ENCODE results near the gene MIB2.

Gene MIB2
- long read RNA-seq, partial matches to known transcripts, result 1 of 6 reads
- long read RNA-seq, other reads (novel, unspliced or antisense), result 1 of 6 reads

DNA sequence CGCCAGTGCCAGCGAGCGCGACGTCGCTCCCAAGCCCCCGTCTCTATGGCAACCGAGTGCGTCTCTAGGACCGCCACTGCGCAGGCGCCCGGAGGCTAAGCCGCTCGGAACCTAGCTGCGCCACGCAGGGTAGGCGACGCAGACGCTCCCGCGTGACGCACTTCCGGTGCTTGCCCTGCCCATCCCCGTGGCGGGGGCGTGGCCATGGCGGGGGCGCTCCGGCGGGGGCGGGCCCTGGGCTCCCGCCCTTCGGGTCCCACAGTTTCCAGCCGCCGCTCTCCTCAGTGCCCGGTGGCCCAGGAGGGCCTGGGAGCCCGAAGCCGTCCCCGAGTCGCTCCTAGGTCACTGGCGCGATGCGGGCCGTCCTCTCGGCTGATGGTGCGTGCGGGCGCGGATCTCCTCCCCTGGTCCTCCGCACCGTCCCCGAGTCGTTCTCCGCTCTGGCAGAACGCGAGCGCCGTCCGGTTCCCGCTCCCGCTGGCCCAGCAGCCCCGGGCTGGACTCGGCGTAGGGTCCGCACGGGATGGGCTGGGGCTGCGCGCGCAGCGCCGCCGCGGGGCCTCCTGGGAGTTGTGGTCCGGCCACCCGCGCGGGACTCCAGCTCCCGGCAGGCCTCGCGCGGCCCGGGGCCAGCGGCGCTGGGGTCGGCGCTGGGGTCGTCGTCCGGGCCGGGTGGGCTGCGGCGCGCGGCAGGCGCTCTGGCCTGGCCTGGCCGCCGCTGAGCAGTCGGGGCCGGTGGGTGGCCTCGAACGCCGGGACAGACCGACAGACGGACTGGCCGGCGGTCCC, at the start of gene MIB2:
Gene MIB2, plus strand, starts transcription at position 245 of the 789 bp plus-strand sequence. CDS start 7,953 bp downstream, outside the sequence.
- peak; percentile 97 to 98 for DNase-seq (ENCODE audit: low read depth in 1 of 2, low spot score in 1 of 2)
- TF ChIP-seq, protein P1, sequence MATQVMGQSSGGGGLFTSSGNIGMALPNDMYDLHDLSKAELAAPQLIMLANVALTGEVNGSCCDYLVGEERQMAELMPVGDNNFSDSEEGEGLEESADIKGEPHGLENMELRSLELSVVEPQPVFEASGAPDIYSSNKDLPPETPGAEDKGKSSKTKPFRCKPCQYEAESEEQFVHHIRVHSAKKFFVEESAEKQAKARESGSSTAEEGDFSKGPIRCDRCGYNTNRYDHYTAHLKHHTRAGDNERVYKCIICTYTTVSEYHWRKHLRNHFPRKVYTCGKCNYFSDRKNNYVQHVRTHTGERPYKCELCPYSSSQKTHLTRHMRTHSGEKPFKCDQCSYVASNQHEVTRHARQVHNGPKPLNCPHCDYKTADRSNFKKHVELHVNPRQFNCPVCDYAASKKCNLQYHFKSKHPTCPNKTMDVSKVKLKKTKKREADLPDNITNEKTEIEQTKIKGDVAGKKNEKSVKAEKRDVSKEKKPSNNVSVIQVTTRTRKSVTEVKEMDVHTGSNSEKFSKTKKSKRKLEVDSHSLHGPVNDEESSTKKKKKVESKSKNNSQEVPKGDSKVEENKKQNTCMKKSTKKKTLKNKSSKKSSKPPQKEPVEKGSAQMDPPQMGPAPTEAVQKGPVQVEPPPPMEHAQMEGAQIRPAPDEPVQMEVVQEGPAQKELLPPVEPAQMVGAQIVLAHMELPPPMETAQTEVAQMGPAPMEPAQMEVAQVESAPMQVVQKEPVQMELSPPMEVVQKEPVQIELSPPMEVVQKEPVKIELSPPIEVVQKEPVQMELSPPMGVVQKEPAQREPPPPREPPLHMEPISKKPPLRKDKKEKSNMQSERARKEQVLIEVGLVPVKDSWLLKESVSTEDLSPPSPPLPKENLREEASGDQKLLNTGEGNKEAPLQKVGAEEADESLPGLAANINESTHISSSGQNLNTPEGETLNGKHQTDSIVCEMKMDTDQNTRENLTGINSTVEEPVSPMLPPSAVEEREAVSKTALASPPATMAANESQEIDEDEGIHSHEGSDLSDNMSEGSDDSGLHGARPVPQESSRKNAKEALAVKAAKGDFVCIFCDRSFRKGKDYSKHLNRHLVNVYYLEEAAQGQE (IDR thresholded peaks at IDR 0.05; ENCODE audit: insufficient replicate concordance, low read depth), result no peak
- TF ChIP-seq GABPA (IDR thresholded peaks at IDR 0.05; ENCODE audit: low read depth) (peak; percentile 79), SPI1 (IDR thresholded peaks at IDR 0.05; ENCODE audit: borderline replicate concordance, low read depth) (no peak), POLR2AphosphoS5 (IDR thresholded peaks at IDR 0.05; ENCODE audit: low read depth) (peak; percentile 71; the same call in 1 of the 2 replicates)
- TF ChIP-seq, protein P2, sequence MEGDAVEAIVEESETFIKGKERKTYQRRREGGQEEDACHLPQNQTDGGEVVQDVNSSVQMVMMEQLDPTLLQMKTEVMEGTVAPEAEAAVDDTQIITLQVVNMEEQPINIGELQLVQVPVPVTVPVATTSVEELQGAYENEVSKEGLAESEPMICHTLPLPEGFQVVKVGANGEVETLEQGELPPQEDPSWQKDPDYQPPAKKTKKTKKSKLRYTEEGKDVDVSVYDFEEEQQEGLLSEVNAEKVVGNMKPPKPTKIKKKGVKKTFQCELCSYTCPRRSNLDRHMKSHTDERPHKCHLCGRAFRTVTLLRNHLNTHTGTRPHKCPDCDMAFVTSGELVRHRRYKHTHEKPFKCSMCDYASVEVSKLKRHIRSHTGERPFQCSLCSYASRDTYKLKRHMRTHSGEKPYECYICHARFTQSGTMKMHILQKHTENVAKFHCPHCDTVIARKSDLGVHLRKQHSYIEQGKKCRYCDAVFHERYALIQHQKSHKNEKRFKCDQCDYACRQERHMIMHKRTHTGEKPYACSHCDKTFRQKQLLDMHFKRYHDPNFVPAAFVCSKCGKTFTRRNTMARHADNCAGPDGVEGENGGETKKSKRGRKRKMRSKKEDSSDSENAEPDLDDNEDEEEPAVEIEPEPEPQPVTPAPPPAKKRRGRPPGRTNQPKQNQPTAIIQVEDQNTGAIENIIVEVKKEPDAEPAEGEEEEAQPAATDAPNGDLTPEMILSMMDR (IDR thresholded peaks at IDR 0.05; ENCODE audit: insufficient read depth, low read length), result no peak
- H3K27me3 ChIP-seq (ENCODE audit: insufficient read depth, poor library complexity, severe bottlenecking), result no peaks in the 10 kb centered on the region
- H3K27ac ChIP-seq (replicated peaks), result peak within 1 kb of the TSS; percentile 95
- H3K4me3 ChIP-seq (replicated peaks; ENCODE audit: insufficient read depth, low read length), result peak within 1 kb of the TSS; percentile 68

DNA sequence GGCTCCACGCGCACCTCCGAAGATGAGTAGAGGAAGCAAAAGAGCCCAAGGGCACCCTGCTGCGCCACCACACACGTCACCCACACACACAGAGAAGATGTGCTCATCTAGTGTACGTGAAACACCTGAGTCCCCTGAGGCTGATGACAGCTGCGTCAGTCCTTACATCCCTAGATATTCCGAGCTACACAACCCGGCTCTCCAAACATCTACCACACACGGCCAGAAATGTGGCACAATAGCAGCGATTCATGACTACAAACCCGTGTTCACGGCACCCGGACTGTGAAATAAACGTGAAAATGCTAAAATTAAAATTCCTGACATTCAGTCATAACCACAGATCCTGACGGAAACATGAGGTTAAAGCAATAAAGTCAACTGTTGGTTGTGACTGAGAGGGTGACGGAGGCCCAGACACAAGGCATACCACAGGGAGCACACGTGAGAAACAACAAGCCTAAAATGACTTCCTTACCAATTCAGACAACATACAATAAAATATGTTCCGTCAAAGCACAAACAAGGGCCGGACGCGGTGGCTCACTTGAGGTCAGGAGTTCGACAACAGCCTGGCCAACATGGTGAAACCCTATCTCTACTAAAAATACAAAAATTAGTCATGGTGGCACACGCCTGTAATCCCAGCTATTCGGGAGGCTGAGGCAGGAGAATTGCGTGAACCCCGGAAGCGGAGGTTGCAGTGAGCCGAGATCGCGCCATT, 48.0 kb upstream of the MIB2 start:
- DNase-seq (ENCODE audit: low read depth in 1 of 2, low spot score in 1 of 2), result no peak
- TF ChIP-seq, protein P2 (IDR thresholded peaks at IDR 0.05; ENCODE audit: insufficient read depth, low read length), result no peak
- no peak for TF ChIP-seq POLR2AphosphoS5 (IDR thresholded peaks at IDR 0.05; ENCODE audit: low read depth)
- no peak for TF ChIP-seq SPI1 (IDR thresholded peaks at IDR 0.05; ENCODE audit: borderline replicate concordance, low read depth)
- TF ChIP-seq GABPA (IDR thresholded peaks at IDR 0.05; ENCODE audit: low read depth), result no peak
- TF ChIP-seq, protein P1 (IDR thresholded peaks at IDR 0.05; ENCODE audit: insufficient replicate concordance, low read depth), result no peak
- H3K27ac ChIP-seq (replicated peaks), result no peak overlapping the region
- H3K27me3 ChIP-seq (ENCODE audit: insufficient read depth, poor library complexity, severe bottlenecking), result no peaks in the 10 kb centered on the region
- H3K4me3 ChIP-seq (replicated peaks; ENCODE audit: insufficient read depth, low read length), result no peak overlapping the region

DNA sequence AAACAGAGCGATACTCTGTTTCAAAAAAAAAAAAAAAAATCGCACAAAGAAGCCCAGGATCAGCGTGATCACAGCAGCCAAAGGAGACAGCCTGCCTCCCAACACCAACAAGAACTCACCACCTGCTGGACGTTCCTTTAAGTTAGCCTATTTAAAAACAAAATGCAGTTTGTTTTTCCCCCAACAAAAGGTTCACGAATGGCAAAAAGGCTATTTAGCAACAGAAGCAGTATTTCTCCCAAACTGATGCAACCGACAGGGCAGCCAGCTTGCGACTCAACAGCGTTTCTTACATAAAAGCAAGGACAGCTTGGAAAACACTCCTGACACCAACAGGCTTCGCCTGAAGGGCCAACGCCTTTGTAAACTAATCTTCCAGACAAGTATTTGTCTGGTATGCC, 47.4 kb upstream of the MIB2 start:
- H3K27ac ChIP-seq (replicated peaks), result no peak overlapping the region
- TF ChIP-seq, protein P2 (IDR thresholded peaks at IDR 0.05; ENCODE audit: insufficient read depth, low read length), result no peak
- TF ChIP-seq, protein P1 (IDR thresholded peaks at IDR 0.05; ENCODE audit: insufficient replicate concordance, low read depth), result no peak
- no peak for TF ChIP-seq SPI1 (IDR thresholded peaks at IDR 0.05; ENCODE audit: borderline replicate concordance, low read depth)
- TF ChIP-seq GABPA (IDR thresholded peaks at IDR 0.05; ENCODE audit: low read depth), result no peak
- TF ChIP-seq POLR2AphosphoS5 (IDR thresholded peaks at IDR 0.05; ENCODE audit: low read depth), result no peak
- H3K4me3 ChIP-seq (replicated peaks; ENCODE audit: insufficient read depth, low read length), result no peak overlapping the region
- no peaks in the 10 kb centered on the region for H3K27me3 ChIP-seq (ENCODE audit: insufficient read depth, poor library complexity, severe bottlenecking)
- DNase-seq (ENCODE audit: low read depth in 1 of 2, low spot score in 1 of 2), result no peak

Measured in HL-60 (cell line).